ENCODE data around the gene UGT1A8. TPM values are rescaled to one million over a fixed set of nuclear protein-coding genes. Genes with fewer than 3 reads are reported as not detected.

The UGT1A8 gene
- total RNA-seq, 1 donor from 2014 or later: not detected

DNA sequence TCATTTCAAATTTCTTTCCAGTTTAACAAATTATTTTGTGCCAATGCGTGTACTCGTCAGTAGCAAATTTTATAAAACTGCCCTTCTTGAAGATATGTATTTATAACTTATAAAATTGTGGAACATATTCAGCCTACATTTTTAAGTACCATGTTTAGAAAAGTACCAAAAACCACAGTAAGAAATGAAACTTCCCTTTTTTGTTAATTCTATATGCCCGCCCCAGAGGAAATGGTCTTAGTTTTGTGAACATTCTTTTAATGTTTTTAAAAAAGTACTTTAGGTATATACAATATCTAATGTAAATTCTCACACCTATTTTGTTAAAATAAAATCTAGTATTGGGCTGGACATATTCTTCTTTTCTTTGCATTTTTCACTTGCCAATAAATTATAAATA, 55.5 kb downstream of the UGT1A8 start:
- Mint-ChIP-seq H3K36me3 (ENCODE audit: low read depth) (peaks cover 1% of the 10 kb centered on the region), H3K27ac (ENCODE audit: unreplicated experiment) (no peak overlapping the region), H3K4me1 (ENCODE audit: low read depth) (peaks cover 5% of the 10 kb centered on the region), H3K4me3 (ENCODE audit: unreplicated experiment) (no peak overlapping the region), H3K9me3 (ENCODE audit: low read depth) (peaks cover 6% of the 10 kb centered on the region), H3K27me3 (ENCODE audit: low read depth) (no peaks in the 10 kb centered on the region)
- TF ChIP-seq, protein P1, sequence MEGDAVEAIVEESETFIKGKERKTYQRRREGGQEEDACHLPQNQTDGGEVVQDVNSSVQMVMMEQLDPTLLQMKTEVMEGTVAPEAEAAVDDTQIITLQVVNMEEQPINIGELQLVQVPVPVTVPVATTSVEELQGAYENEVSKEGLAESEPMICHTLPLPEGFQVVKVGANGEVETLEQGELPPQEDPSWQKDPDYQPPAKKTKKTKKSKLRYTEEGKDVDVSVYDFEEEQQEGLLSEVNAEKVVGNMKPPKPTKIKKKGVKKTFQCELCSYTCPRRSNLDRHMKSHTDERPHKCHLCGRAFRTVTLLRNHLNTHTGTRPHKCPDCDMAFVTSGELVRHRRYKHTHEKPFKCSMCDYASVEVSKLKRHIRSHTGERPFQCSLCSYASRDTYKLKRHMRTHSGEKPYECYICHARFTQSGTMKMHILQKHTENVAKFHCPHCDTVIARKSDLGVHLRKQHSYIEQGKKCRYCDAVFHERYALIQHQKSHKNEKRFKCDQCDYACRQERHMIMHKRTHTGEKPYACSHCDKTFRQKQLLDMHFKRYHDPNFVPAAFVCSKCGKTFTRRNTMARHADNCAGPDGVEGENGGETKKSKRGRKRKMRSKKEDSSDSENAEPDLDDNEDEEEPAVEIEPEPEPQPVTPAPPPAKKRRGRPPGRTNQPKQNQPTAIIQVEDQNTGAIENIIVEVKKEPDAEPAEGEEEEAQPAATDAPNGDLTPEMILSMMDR (IDR thresholded peaks at IDR 0.05): no peak
- no peak for DNase-seq (ENCODE audit: low spot score)

DNA sequence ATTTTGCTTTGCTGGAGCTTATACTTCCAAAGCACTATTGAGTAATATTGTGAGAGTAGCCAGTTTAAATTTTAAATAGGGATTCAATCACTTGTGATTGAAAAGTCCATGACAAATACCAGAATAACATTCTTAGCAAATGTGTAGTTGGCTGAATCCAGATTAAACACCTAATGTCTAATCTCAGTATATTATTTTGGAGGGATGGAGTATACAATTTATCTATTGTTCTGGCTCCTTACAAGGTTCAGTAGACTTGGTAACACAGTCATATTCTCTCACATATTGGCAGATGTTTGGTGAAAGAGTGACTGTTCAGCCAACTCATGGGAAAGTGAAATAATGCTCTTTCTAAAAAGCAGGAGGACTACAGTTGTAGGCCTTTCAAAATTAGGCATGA, 56.5 kb downstream of the UGT1A8 start:
- Mint-ChIP-seq H3K27ac (ENCODE audit: unreplicated experiment) (no peak overlapping the region), H3K9me3 (ENCODE audit: low read depth) (peaks cover 6% of the 10 kb centered on the region), H3K27me3 (ENCODE audit: low read depth) (no peaks in the 10 kb centered on the region), H3K4me3 (ENCODE audit: unreplicated experiment) (no peak overlapping the region), H3K36me3 (ENCODE audit: low read depth) (peaks cover 1% of the 10 kb centered on the region), H3K4me1 (ENCODE audit: low read depth) (peaks cover 5% of the 10 kb centered on the region)
- no peak for DNase-seq (ENCODE audit: low spot score)
- TF ChIP-seq, protein P1 (IDR thresholded peaks at IDR 0.05): no peak

DNA sequence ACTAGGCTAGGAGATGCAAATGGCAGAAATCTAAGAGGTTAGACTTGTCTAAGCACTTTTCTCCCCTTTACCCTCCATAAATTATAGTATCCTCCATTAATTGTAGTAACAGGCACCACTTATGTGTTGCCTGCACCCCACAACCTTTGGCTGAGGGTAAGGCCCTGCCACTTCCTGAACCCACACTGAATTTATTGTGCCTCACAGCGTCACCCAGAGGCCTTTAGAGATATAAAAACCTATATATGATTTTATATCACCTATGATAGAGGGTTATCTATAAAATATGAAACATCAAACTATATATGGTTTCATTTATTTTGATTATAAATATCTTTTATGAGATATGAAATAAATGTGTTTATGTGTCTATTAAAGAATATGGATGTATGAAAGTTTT, 56.9 kb downstream of the UGT1A8 start:
- no peak for DNase-seq (ENCODE audit: low spot score)
- Mint-ChIP-seq H3K4me1 (ENCODE audit: low read depth) (peaks cover 5% of the 10 kb centered on the region), H3K4me3 (ENCODE audit: unreplicated experiment) (no peak overlapping the region), H3K36me3 (ENCODE audit: low read depth) (peaks cover 1% of the 10 kb centered on the region), H3K9me3 (ENCODE audit: low read depth) (peaks cover 6% of the 10 kb centered on the region), H3K27me3 (ENCODE audit: low read depth) (no peaks in the 10 kb centered on the region), H3K27ac (ENCODE audit: unreplicated experiment) (no peak overlapping the region)
- TF ChIP-seq, protein P1 (IDR thresholded peaks at IDR 0.05): no peak

- no peak for DNase-seq (ENCODE audit: low spot score)
- Mint-ChIP-seq H3K27me3 (ENCODE audit: low read depth) (no peaks in the 10 kb centered on the region), H3K27ac (ENCODE audit: unreplicated experiment) (no peak overlapping the region), H3K4me3 (ENCODE audit: unreplicated experiment) (no peak overlapping the region), H3K9me3 (ENCODE audit: low read depth) (peaks cover 6% of the 10 kb centered on the region), H3K4me1 (ENCODE audit: low read depth) (peaks cover 5% of the 10 kb centered on the region), H3K36me3 (ENCODE audit: low read depth) (peaks cover 1% of the 10 kb centered on the region)
- TF ChIP-seq, protein P1 (IDR thresholded peaks at IDR 0.05): no peak
These were observed 57.6 kb downstream of the UGT1A8 start for GRCh38 chr2:233674995-233675394.

DNA sequence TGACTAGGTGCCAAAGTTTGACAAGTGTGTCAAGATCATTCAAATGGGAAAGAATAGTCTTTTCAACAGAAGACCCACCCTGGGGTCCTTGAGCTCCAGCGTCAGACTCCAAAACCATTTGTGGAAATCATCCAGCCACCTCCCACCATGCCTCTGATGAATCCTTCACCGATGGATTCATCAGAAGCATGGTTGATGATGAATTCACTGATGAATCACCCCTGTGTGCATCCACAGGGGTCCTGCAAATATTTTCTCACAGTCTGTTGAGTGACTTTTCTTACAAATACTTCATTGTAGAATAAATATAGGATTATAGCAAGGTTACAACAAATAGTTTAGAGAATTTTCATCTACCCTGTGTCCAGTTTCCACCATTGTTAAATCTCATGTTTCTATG, 58.6 kb downstream of the UGT1A8 start:
- peaks cover 5% of the 10 kb centered on the region for H3K4me1 Mint-ChIP-seq (ENCODE audit: low read depth)
- peaks cover 1% of the 10 kb centered on the region for H3K36me3 Mint-ChIP-seq (ENCODE audit: low read depth)
- no peak overlapping the region for H3K4me3 Mint-ChIP-seq (ENCODE audit: unreplicated experiment)
- no peak for DNase-seq (ENCODE audit: low spot score)
- TF ChIP-seq, protein P1 (IDR thresholded peaks at IDR 0.05): no peak
- no peaks in the 10 kb centered on the region for H3K27me3 Mint-ChIP-seq (ENCODE audit: low read depth)
- H3K27ac Mint-ChIP-seq (ENCODE audit: unreplicated experiment): no peak overlapping the region
- peaks cover 6% of the 10 kb centered on the region for H3K9me3 Mint-ChIP-seq (ENCODE audit: low read depth)

All from chondrocyte (in vitro differentiated cells).